Skeletal muscle satellite cell (primary cell): ENCODE results near the gene FARP1.
A peak's percentile ranks its signal among the peaks of the same experiment; 100 is the strongest.

ENCODE experiments used
- H3K27me3 ChIP-seq: 2 replicates; pipeline ENCODE4 v1.7.0; 2013; ENCODE audit warnings: low read length; ENCODE audit not compliant: control insufficient read depth, insufficient read depth
- H3K36me3 ChIP-seq: 2 replicates; pipeline ENCODE4 v1.7.0; 2013; ENCODE audit warnings: mild to moderate bottlenecking, control low read depth, low read length; ENCODE audit not compliant: insufficient read depth
- H3K4me1 ChIP-seq: 2 replicates; pipeline ENCODE4 v1.7.0; 2013; ENCODE audit warnings: low read length; ENCODE audit not compliant: control insufficient read depth, insufficient read depth
- H3K4me2 ChIP-seq: 2 replicates; pipeline ENCODE4 v1.7.0; 2013; ENCODE audit warnings: mild to moderate bottlenecking, low read length
- H3K4me3 ChIP-seq: 2 replicates; pipeline ENCODE4 v1.7.0; 2013; ENCODE audit warnings: low read length
- H3K9ac ChIP-seq: 2 replicates; pipeline ENCODE4 v1.7.0; 2013; ENCODE audit warnings: mild to moderate bottlenecking, low read depth, low read length, moderate library complexity
- H3K9me3 ChIP-seq: replicated peaks from 2 replicates; pipeline ENCODE4 v1.7.0; 2013; ENCODE audit warnings: mild to moderate bottlenecking, control low read depth, low read length

Gene FARP1

DNA sequence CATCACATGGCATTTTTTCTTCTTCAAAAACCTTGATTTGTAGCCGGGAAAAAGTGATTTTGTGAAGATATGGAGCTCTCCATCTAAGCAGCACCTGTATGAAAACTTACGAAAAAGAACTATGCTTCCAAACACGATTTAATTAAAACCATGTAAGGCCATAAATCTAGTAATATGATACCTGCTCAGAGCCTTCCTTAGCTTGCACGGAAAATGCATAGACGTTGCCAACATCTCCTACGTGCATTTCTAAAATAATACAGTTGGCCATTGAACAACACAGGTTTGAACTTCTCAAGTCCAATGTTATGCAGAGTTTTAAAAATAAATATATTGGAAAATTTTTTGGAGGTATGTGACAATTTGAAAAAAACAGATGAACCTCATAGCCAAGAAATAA, 93.3 kb downstream of the FARP1 start:
- H3K4me2 ChIP-seq: no peak overlapping the region

DNA sequence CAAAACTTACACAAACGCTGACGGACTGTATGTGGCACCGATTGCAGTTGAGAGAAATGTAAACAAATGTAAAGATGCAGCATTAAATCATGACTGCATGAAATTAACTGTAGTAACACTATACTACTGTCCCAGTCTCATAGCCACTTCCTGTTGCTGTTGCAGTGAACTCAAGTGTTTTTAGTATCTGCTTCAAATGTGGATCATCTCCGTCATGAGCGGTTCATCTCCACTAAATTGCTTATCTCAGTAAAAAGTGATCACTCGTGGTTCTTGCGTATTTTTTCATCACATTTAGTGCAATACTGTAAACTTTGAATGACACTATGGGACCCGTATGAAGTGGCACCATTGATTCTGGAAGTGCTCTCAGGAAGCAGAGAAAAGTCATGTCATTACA, 94.4 kb downstream of the FARP1 start:
- Histone ChIP-seq H3K9ac (no peak overlapping the region), H3K36me3 (no peaks in the 10 kb centered on the region)

More for the DNA sequence above, 93.3 kb downstream of the FARP1 start:
- no peak overlapping the region for H3K4me3 ChIP-seq
- H3K36me3 ChIP-seq: no peaks in the 10 kb centered on the region
- H3K9me3 ChIP-seq: no peaks in the 10 kb centered on the region
- H3K9ac ChIP-seq: no peak overlapping the region
- H3K27me3 ChIP-seq: no peaks in the 10 kb centered on the region
- H3K4me1 ChIP-seq: peaks cover 5% of the 10 kb centered on the region

DNA sequence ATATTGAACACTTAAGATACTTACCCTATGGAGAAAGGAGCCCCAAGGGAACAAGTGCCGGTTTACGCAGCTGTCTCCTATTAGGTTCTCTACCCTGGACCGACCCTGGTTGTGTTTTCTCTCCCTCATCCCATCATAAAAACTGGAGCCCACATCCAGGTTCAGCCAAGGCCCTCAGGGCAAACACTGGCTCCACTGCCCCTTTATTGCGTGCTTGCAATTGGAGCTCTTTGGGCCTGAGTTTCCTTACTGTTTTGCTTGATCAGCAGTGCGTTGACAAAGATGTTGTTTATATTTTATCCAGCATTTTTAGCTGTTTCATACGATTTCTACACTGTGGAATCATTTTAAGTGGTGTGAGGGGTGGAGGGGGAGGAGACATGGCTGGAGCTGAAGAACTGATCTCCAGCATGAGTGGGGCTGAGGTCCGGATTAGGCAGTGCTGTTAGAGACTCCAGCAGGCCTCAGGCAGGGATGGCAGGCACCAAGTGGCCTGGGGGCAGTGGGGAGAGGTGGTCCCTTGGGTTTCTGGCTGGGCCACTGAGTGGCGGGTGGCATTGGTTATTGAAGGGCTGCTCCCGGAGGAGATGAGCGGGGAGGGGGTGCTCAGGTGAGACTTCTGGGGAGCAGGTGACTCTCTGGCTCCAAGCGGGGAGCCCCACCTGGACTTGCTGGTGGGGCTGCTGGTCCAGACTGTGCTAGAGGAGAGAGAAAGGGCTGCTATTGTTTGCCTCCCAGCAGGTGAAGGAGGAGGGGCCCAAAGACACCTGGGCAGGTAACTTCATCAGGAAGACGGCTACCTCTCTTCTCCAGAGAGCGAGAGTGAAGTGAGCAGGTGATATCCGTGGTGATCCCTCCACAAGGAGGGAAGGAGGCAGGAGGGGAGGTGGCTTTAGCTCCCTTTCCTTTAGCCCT, 96.5 kb downstream of the FARP1 start:
- H3K36me3 ChIP-seq: no peaks in the 10 kb centered on the region
- no peak overlapping the region for H3K4me3 ChIP-seq
- no peaks in the 10 kb centered on the region for H3K9me3 ChIP-seq
- no peaks in the 10 kb centered on the region for H3K4me1 ChIP-seq
- no peak overlapping the region for H3K4me2 ChIP-seq
- H3K27me3 ChIP-seq: no peaks in the 10 kb centered on the region
- H3K9ac ChIP-seq: no peak overlapping the region

More for the DNA sequence above, 94.4 kb downstream of the FARP1 start:
- H3K4me1 ChIP-seq: peaks cover 2% of the 10 kb centered on the region
- no peak overlapping the region for H3K4me2 ChIP-seq
- H3K4me3 ChIP-seq: no peak overlapping the region
- H3K9me3 ChIP-seq: no peaks in the 10 kb centered on the region
- H3K27me3 ChIP-seq: no peaks in the 10 kb centered on the region

DNA sequence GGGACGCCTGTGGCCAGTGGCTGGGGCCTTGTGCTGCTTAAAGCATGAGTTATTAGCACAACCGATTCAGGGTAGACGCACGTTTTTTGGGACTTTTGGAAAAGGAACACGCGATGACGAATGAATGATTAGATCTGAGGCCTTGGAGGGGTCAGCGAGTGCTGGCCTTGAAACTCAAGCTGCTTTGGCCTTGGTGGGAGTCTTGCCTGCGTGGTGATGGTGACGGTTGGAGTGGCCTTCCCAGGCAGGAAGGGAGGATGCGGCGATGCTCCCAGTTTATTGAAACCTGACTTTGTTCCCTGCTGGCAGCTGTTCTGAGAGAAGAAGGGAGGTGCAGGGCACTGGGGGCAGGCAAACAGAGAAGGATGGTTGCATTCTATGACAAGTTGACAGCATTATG, 97.2 kb downstream of the FARP1 start:
- Histone ChIP-seq H3K9ac (no peak overlapping the region), H3K9me3 (no peaks in the 10 kb centered on the region), H3K27me3 (no peaks in the 10 kb centered on the region), H3K4me1 (no peaks in the 10 kb centered on the region), H3K36me3 (no peaks in the 10 kb centered on the region), H3K4me2 (no peak overlapping the region), H3K4me3 (no peak overlapping the region)

DNA sequence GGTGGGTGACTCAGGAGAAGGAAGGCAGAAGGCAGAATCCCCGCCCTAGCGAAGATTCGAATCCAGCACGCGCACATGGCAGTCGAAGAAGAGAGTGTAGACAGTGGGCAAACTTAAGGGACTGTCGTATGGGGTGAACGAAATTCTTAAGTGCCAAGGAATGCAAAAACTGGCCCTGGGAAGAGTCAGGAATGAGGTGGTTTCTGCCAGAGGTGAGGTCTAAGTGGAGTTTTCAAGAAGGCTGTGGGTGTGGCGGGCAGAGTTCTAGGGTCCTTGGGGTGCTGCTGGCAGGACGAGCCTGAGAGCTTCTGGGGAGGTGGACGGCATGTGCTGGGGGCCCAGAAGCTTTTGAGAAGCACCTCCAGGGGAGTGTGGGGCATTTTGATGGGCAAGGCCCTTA, 98.1 kb downstream of the FARP1 start:
- H3K4me2 ChIP-seq: no peak overlapping the region
- H3K4me3 ChIP-seq: no peak overlapping the region
- no peaks in the 10 kb centered on the region for H3K36me3 ChIP-seq
- H3K9ac ChIP-seq: no peak overlapping the region
- H3K27me3 ChIP-seq: no peaks in the 10 kb centered on the region
- H3K4me1 ChIP-seq: no peaks in the 10 kb centered on the region
- no peaks in the 10 kb centered on the region for H3K9me3 ChIP-seq

DNA sequence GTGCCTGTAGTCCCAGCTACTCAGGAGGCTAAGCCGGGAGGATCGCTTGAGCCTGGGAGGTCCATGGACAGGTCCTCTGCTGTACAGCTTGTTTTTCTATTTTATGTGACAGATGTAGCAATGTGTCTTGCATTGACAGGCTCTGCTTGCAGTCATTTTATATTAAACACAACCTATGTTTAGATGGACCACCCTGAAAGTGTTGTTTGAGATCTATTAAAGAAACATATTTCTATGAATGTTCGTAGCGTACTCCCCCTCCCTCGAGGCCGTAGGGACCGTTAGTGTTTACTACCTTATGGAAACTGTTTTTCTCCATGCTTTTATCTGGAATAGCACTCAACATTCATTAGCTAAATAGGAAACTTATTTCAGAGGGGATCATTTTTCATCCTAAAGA, 99.1 kb downstream of the FARP1 start:
- Histone ChIP-seq H3K4me1 (no peaks in the 10 kb centered on the region), H3K4me3 (no peak overlapping the region), H3K9me3 (no peaks in the 10 kb centered on the region), H3K27me3 (no peaks in the 10 kb centered on the region), H3K36me3 (no peaks in the 10 kb centered on the region), H3K4me2 (no peak overlapping the region), H3K9ac (no peak overlapping the region)

DNA sequence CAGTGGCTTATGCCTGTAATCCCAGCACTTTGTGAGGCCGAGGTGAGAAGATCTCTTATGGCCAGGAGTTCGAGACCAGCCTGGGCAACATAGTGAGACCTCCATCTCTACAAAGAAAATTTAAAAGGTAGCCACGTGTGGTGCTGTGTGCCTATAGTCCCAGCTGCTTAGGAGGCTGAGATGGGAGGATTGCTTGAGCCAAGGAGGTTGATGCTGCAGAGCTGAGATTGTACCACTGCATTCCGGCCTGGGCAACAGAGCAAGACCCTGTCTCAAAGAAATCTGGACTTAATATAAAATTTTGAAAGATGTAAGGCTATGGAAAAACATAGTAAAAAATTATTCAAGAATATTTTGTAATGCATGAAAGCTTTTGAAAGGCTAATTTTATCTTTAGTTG, 99.5 kb downstream of the FARP1 start:
- H3K4me3 ChIP-seq: no peak overlapping the region
- H3K9ac ChIP-seq: no peak overlapping the region
- H3K4me2 ChIP-seq: no peak overlapping the region
- no peaks in the 10 kb centered on the region for H3K4me1 ChIP-seq
- H3K36me3 ChIP-seq: no peaks in the 10 kb centered on the region
- H3K27me3 ChIP-seq: no peaks in the 10 kb centered on the region
- no peaks in the 10 kb centered on the region for H3K9me3 ChIP-seq

DNA sequence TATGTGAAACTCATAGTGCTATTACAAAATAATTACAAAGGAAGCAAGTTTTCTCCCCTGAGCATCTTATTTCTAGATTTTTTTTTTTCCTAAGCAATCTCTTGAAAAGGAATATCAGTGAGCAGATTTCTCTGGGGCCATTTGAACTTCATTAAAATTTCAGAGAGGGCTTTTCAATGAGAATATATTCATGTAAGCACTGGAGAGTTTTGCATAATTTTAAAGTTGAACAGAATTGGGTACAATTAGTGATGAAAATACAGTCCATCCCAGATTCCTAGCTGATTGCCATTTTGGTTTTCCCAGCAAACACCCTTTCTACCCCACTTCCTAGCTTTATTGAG, 101.0 kb downstream of the FARP1 start:
- no peaks in the 10 kb centered on the region for H3K9me3 ChIP-seq
- H3K4me3 ChIP-seq: no peak overlapping the region
- H3K36me3 ChIP-seq: no peaks in the 10 kb centered on the region
- H3K4me2 ChIP-seq: no peak overlapping the region
- no peaks in the 10 kb centered on the region for H3K4me1 ChIP-seq
- H3K27me3 ChIP-seq: no peaks in the 10 kb centered on the region
- no peak overlapping the region for H3K9ac ChIP-seq

DNA sequence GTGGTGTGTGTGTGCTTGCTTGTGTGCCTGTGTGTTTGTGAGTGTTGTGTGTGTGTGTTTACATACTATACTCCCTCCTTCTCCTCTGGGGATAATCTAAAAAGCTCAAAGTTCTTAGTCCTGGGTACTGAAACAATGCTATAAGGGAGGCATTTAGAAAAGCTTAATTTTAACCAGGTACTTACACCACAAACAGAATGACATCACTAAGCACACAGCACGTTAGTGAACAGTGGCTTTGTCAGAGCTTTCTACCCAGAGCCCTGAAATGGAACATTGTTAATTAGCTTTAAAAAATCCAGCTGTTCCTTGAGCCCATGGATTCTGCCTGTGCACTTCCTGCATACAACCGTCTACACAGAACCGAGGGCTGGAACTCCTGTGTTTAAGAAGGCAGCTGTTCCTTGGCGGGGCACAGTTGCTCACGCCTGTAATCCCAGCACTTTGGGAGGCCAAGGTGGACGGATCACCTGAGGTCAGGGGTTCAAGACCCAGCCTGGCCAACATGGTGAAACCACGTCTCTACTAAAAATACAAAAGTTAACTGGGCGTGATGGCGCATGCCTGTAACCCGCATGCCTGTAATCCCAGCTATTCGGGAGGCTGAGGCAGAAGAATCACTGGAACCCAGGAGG, 103.8 kb downstream of the FARP1 start:
- no peaks in the 10 kb centered on the region for H3K9me3 ChIP-seq
- H3K4me3 ChIP-seq: no peak overlapping the region
- no peak overlapping the region for H3K4me2 ChIP-seq
- no peaks in the 10 kb centered on the region for H3K4me1 ChIP-seq
- H3K27me3 ChIP-seq: no peaks in the 10 kb centered on the region
- H3K9ac ChIP-seq: no peak overlapping the region
- no peaks in the 10 kb centered on the region for H3K36me3 ChIP-seq

DNA sequence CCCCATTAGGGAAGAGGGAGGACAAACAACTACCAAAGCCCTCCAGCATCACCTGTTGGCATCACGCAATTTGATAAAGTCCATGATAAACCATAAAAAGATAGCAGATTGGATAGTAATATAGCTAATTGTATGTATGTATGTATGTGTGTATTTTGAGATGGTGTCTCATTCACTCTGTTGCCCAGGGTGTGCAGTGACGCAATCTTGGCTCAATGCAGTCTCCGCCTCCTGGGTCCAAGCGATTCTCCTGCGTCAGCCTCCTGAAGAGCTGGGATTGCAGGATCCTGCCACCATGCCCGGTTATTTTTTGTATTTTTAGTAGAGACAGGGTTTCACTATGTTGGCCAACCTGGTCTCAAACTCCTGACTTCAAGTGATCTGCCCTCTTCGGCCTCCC, 108.8 kb downstream of the FARP1 start:
- H3K27me3 ChIP-seq: no peaks in the 10 kb centered on the region

DNA sequence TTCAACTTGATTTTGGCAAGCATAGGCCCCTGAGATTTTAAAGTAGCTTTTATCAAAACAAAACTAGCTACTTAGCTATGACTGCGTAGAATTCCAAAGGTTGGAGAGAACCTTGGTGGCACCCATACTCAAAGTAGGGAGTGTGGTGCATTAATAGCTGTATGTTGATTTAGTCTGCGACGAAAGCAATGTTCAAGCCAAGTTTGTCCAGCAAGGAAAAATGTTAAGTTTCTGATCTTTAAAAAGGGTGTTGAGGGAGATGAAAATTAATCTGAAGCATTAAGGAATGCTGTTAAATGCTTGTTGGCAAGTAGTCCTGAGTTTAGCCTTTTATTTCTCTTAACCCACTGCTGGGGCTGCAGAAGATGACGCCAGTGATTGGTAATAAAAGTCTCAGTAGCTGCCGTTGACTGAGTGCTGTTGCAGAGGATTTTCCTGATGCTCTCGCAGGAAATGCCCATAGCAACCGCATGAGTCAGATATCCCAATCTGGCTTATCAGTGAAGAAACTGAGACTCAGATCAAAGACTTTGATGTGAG, 110.1 kb downstream of the FARP1 start:
- H3K27me3 ChIP-seq: no peaks in the 10 kb centered on the region
- H3K4me2 ChIP-seq: peak overlapping the region; percentile 43
- H3K9me3 ChIP-seq: no peaks in the 10 kb centered on the region
- H3K4me3 ChIP-seq: no peak overlapping the region
- H3K4me1 ChIP-seq: peaks cover 17% of the 10 kb centered on the region
- no peak overlapping the region for H3K9ac ChIP-seq
- no peaks in the 10 kb centered on the region for H3K36me3 ChIP-seq

More for the DNA sequence above, 108.8 kb downstream of the FARP1 start:
- H3K36me3 ChIP-seq: no peaks in the 10 kb centered on the region
- no peak overlapping the region for H3K4me3 ChIP-seq
- H3K4me2 ChIP-seq: no peak overlapping the region
- no peaks in the 10 kb centered on the region for H3K9me3 ChIP-seq
- no peak overlapping the region for H3K9ac ChIP-seq
- H3K4me1 ChIP-seq: peaks cover 17% of the 10 kb centered on the region
